ENCODE results near the gene ADCY1. TPM values are rescaled to one million over a fixed set of nuclear protein-coding genes. Genes with fewer than 3 reads are reported as not detected.

Gene ADCY1
- polyA plus RNA-seq, 1 donor (not counting 4 experiments of a cell fraction or from before 2014, with no cell fraction given), result 0.54 TPM

DNA sequence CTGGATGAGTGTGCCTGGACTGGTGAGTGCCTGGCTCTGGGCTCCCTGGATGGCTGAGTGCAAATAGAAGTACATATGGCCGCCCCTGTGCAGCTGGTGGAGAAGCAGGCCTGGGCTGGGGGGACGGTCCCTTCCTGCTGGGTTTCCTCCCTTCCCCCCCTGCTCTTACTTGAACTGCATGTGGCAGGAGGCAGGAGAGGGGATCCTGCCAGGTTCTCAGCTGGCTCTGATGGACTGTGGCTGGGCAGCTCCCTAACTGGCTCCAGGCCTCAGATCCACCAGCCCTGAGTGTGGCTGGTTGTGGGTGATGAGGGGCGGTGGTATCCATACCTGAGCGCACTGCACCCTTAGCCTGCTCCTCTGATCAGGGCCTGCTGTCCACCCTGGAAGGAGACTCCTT, 26.9 kb downstream of the ADCY1 start:
- Histone ChIP-seq H3K79me2 (ENCODE audit: control insufficient read depth, insufficient read depth, low read length) (no peaks in the 10 kb centered on the region), H3K27me3 (ENCODE audit: control insufficient read depth, extremely low read depth, insufficient read depth, low read length) (no peaks in the 10 kb centered on the region), H3K9me3 (ENCODE audit: control insufficient read depth, low read depth, low read length) (no peaks in the 10 kb centered on the region), H3K36me3 (ENCODE audit: control insufficient read depth in 2 of 2, extremely low read depth in 1 of 2, insufficient read depth in 2 of 2, low read length in 2 of 2) (no peaks in the 10 kb centered on the region), H3K4me3 (ENCODE audit: control insufficient read depth in 2 of 3, extremely low read depth in 1 of 3, insufficient read depth in 2 of 3, low read depth in 1 of 3, low read length in 3 of 3) (no peak overlapping the region), H3K4me1 (ENCODE audit: control insufficient read depth, extremely low read depth, insufficient read depth, low read length) (no peaks in the 10 kb centered on the region), H3K27ac (ENCODE audit: control insufficient read depth, insufficient read depth, low read length) (no peak overlapping the region), H3K9ac (ENCODE audit: control insufficient read depth, extremely low read depth, insufficient read depth, low read length) (no peak overlapping the region), H2AFZ (ENCODE audit: control insufficient read depth, low read length) (no peak overlapping the region), H3K4me2 (ENCODE audit: control insufficient read depth, extremely low read depth, insufficient read depth, low read depth, low read length) (no peak overlapping the region), H3K9me1 (ENCODE audit: control insufficient read depth, extremely low read depth, insufficient read depth, low read length) (no peaks in the 10 kb centered on the region), H4K20me1 (ENCODE audit: control insufficient read depth, extremely low read depth, insufficient read depth, low read length) (no peaks in the 10 kb centered on the region)
- dilution Hi-C loops (cut with MboI; ENCODE audit: extremely low pct_ligation_motif_present, low sequenced_read_pairs), result no loop called here
- no peak for FAIRE-seq
- no peak for DNase-seq (ENCODE audit: low read depth, low spot score)
- TF ChIP-seq EZH2 (IDR thresholded peaks at IDR 0.05; ENCODE audit: low read length), result no peak
- TF ChIP-seq, protein P1, sequence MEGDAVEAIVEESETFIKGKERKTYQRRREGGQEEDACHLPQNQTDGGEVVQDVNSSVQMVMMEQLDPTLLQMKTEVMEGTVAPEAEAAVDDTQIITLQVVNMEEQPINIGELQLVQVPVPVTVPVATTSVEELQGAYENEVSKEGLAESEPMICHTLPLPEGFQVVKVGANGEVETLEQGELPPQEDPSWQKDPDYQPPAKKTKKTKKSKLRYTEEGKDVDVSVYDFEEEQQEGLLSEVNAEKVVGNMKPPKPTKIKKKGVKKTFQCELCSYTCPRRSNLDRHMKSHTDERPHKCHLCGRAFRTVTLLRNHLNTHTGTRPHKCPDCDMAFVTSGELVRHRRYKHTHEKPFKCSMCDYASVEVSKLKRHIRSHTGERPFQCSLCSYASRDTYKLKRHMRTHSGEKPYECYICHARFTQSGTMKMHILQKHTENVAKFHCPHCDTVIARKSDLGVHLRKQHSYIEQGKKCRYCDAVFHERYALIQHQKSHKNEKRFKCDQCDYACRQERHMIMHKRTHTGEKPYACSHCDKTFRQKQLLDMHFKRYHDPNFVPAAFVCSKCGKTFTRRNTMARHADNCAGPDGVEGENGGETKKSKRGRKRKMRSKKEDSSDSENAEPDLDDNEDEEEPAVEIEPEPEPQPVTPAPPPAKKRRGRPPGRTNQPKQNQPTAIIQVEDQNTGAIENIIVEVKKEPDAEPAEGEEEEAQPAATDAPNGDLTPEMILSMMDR (optimal IDR thresholded peaks at IDR 0.05 in 1 of 3, IDR thresholded peaks at IDR 0.05 in 1 of 3, conservative IDR thresholded peaks at IDR 0.05 in 1 of 3; ENCODE audit: extremely low read depth in 1 of 3, insufficient read depth in 2 of 3, low read length in 3 of 3), result no peak

DNA sequence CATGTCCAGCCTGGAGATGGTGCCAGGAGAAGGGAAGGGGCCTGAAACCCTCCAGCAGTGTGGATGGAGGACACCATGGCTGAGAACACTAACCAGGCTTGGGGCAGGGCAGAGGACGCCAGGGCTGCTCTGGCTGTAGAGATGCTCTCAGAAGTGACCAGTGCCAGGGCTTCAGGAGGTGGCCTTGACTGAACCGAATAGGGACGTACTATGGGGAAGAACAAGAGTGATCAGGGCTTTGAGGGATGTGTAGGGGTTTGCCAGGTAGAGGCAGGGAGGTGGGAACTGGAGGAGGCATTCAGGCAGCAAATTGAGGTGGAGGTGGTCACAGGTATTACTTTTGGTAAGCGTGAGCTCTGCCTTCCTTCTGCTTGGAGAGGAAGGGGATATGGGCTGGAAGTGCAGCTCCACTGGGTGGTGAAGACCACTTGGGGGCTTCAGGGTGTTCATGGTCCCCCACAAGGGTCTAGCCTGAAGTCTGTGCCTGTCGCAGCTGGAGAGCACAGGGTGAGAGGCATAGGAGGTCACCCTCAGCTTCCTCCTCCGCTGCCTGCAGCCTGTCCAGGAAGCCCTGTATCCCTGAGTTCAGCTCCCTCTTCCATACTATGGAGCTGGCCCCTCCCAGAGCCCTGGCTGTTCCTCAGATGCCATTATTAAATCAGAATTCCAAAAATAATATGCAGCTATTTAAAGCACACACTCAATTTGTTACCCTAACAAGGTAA, 27.8 kb downstream of the ADCY1 start:
- Histone ChIP-seq H4K20me1 (ENCODE audit: control insufficient read depth, extremely low read depth, insufficient read depth, low read length) (no peaks in the 10 kb centered on the region), H3K9ac (ENCODE audit: control insufficient read depth, extremely low read depth, insufficient read depth, low read length) (no peak overlapping the region), H2AFZ (ENCODE audit: control insufficient read depth, low read length) (no peak overlapping the region), H3K4me2 (ENCODE audit: control insufficient read depth, extremely low read depth, insufficient read depth, low read depth, low read length) (no peak overlapping the region), H3K79me2 (ENCODE audit: control insufficient read depth, insufficient read depth, low read length) (no peaks in the 10 kb centered on the region), H3K4me1 (ENCODE audit: control insufficient read depth, extremely low read depth, insufficient read depth, low read length) (no peaks in the 10 kb centered on the region), H3K36me3 (ENCODE audit: control insufficient read depth in 2 of 2, extremely low read depth in 1 of 2, insufficient read depth in 2 of 2, low read length in 2 of 2) (no peaks in the 10 kb centered on the region), H3K4me3 (ENCODE audit: control insufficient read depth in 2 of 3, extremely low read depth in 1 of 3, insufficient read depth in 2 of 3, low read depth in 1 of 3, low read length in 3 of 3) (no peak overlapping the region), H3K27me3 (ENCODE audit: control insufficient read depth, extremely low read depth, insufficient read depth, low read length) (no peaks in the 10 kb centered on the region), H3K27ac (ENCODE audit: control insufficient read depth, insufficient read depth, low read length) (no peak overlapping the region), H3K9me1 (ENCODE audit: control insufficient read depth, extremely low read depth, insufficient read depth, low read length) (no peaks in the 10 kb centered on the region), H3K9me3 (ENCODE audit: control insufficient read depth, low read depth, low read length) (no peaks in the 10 kb centered on the region)
- no peak for FAIRE-seq
- no peak for TF ChIP-seq EZH2 (IDR thresholded peaks at IDR 0.05; ENCODE audit: low read length)
- TF ChIP-seq, protein P1 (optimal IDR thresholded peaks at IDR 0.05 in 1 of 3, IDR thresholded peaks at IDR 0.05 in 1 of 3, conservative IDR thresholded peaks at IDR 0.05 in 1 of 3; ENCODE audit: extremely low read depth in 1 of 3, insufficient read depth in 2 of 3, low read length in 3 of 3), result no peak
- dilution Hi-C loops (cut with MboI; ENCODE audit: extremely low pct_ligation_motif_present, low sequenced_read_pairs), result no loop called here
- DNase-seq (ENCODE audit: low read depth, low spot score), result no peak
